ENCODE measurements around the gene MVB12B. TPM values are rescaled to one million over a fixed set of nuclear protein-coding genes. Genes with fewer than 3 reads are reported as not detected.

Gene MVB12B
- total and polyA plus RNA-seq, 2 of the 8 experiments (the other 6 are each of a cell fraction or from before 2014, with no cell fraction given) = 2.6 to 5.0 TPM

GRCh38 chr9:126417043-126417442, 90.4 kb downstream of the MVB12B start:
- Histone ChIP-seq H2BK20ac (ENCODE audit: low read length) (no peak overlapping the region), H2BK120ac (replicated peaks; ENCODE audit: low read depth, low read length) (no peak overlapping the region), H3K23ac (ENCODE audit: insufficient read length) (no peak overlapping the region), H2BK5ac (ENCODE audit: low read depth, low read length) (no peak overlapping the region), H3K18ac (ENCODE audit: extremely low read depth, low read length) (no peak overlapping the region), H3K79me2 (ENCODE audit: control insufficient read depth in 1 of 2, insufficient read depth in 2 of 2, low read length in 2 of 2) (no peaks in the 10 kb centered on the region), H4K8ac (ENCODE audit: extremely low read depth, insufficient read depth, low read length) (peak overlapping the region; percentile 21; the same call in 1 of the 2 replicates), H4K5ac (ENCODE audit: insufficient read length, low read depth, low read length) (no peak overlapping the region), H4K91ac (replicated peaks; ENCODE audit: insufficient read length, low read length) (no peak overlapping the region), H2BK15ac (ENCODE audit: low read length) (no peak overlapping the region), H3K27ac (ENCODE audit: low read depth, low read length) (no peak overlapping the region), H3K14ac (ENCODE audit: insufficient read length) (no peak overlapping the region), H3K4me2 (ENCODE audit: insufficient read depth in 1 of 2, low read depth in 2 of 2, low read length in 2 of 2) (no peak overlapping the region), H3K56ac (replicated peaks; ENCODE audit: insufficient read length, low read depth, low read length) (no peak overlapping the region), H3K23me2 (ENCODE audit: low read depth, low read length) (no peaks in the 10 kb centered on the region), H2AFZ (ENCODE audit: low read length) (no peak overlapping the region), H3K9me3 (ENCODE audit: insufficient read depth in 2 of 2, low read depth in 1 of 2, low read length in 1 of 2) (no peaks in the 10 kb centered on the region), H4K20me1 (replicated peaks in 1 of 2; ENCODE audit: control insufficient read depth in 1 of 2, insufficient read depth in 2 of 2, low read length in 2 of 2) (no peaks in the 10 kb centered on the region), H3K4me3 (ENCODE audit: extremely low read depth in 1 of 4, insufficient read depth in 2 of 4, low read depth in 3 of 4, low read length in 4 of 4) (no peak overlapping the region), H2BK12ac (ENCODE audit: low read depth, low read length) (no peak overlapping the region; the same call in 1 of the 2 replicates), H3K9ac (replicated peaks in 1 of 4; ENCODE audit: extremely low read depth in 1 of 4, low read depth in 3 of 4, low read length in 3 of 4) (no peak overlapping the region), H3K79me1 (ENCODE audit: low read depth, low read length) (no peaks in the 10 kb centered on the region), H3K36me3 (ENCODE audit: control insufficient read depth in 2 of 4, insufficient read depth in 4 of 4, low read length in 3 of 4) (no peaks in the 10 kb centered on the region), H3K27me3 (replicated peaks in 1 of 4; ENCODE audit: control insufficient read depth in 3 of 4, extremely low read depth in 1 of 4, insufficient read depth in 3 of 4, low read length in 3 of 4) (no peaks in the 10 kb centered on the region; a peak in 1 of 7 replicates), H3K4me1 (replicated peaks in 1 of 4; ENCODE audit: control insufficient read depth in 3 of 4, insufficient read depth in 4 of 4, low read length in 3 of 4) (peaks cover 5 to 10% (median 8%) of the 10 kb centered on the region in 4 experiments), H2AK5ac (ENCODE audit: low read depth, low read length) (no peak overlapping the region), H3K4ac (replicated peaks; ENCODE audit: insufficient read length, low read depth, low read length) (no peak overlapping the region)
- TF ChIP-seq CEBPB (IDR thresholded peaks at IDR 0.05; ENCODE audit: low read depth, low read length) = 0 out of 2 replicates have a peak, but pooled peaks have one; percentile 48
- no peak for TF ChIP-seq BCL11A (IDR thresholded peaks at IDR 0.05; ENCODE audit: low read depth in 2 of 2, low read length in 2 of 2)
- POLR2A ChIA-PET (ENCODE audit: partially characterized antibody) = interaction anchor here (1.5 kb wide), 1 partner anchor 9 kb away, joined by 3 read pairs; no protein-coding TSS in a partner anchor
- DNase-seq (ENCODE audit: low read depth in 1 of 2, low spot score in 2 of 2) (no peak), FAIRE-seq (no peak)
- CTCF ChIA-PET (ENCODE audit: partially characterized antibody) = interaction anchor here (1.4 to 1.5 kb wide), 3 partner anchors 10 to 75 kb away, joined by 3 to 11 read pairs (median 7); no protein-coding TSS in a partner anchor
